Endothelial cell of hepatic sinusoid (primary cell): ENCODE measurements around the gene P3H2.

ENCODE experiments used
- in situ Hi-C: cut with HindIII; loops from 2 replicates; pipeline ENCODE4 v1.10.0; 2017; ENCODE audit warnings: low sequenced_read_pairs

Gene P3H2

GRCh38 chr3:190127195-190127594 is 6.5 kb upstream of the P3H2 start:
- in situ Hi-C loops = no loop called here

DNA sequence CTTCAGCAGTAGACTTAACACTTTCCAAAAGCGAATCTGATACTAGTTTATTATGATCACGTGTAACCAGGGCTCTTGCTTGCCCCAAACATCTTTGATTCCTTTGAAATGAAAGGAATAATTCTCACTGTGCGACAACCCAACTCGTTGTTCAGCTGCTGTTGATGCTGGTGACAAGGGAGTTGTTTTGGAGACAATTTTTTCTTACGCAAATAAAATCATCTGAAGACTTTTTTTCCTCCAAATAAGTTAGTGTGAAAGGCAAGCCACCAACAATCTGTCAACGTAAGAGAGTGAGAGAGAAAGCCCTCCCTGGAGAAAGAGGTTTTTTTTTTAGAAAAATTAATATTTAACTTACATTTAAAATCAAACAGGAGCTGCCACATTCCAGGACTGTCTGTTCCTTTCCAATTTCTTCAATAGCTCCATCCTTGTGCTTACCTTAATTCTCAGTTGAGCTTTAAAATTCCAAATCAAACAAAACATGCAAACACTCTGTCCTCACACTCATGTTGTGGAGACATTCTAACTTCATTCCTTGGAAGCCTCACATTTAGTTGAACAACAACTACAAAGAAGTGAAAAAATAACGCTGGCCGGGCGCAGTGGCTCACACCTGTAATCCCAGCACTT is 4.9 kb upstream of the P3H2 start:
- in situ Hi-C loops = no loop called here

GRCh38 chr3:190124067-190124466 is 3.4 kb upstream of the P3H2 start:
- in situ Hi-C loops = no loop called here

DNA sequence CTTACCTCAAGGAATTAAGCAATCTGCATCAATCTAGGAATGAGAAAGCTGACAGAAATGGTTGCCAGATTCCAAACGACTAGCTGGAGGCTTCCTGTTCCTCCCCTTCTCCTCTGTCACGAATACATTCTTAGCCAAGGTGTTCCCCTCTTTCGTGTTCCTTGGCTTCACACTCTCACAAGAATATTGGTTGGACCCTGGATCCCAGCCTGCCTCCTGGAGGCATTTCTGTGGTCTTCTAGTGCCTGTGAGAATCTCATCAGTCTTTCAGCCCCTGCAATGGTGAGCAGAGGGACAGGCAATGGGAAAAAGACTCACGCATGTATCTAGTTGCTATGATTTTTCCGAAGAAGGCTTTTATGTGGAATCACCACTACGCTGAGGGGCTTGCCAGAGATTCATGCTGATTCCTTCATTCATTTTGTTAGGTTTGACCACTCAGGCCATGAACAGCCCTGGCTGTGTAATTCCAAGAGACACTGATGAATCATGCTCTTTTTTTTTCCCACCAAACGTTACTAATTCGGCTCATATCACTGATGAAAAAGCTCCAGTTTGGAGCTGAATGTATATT is 1.6 kb upstream of the P3H2 start:
- in situ Hi-C loops = no loop called here

- in situ Hi-C loops = no loop called here
Observed at GRCh38 chr3:190121383-190121782, 686 bp upstream of the P3H2 start.

DNA sequence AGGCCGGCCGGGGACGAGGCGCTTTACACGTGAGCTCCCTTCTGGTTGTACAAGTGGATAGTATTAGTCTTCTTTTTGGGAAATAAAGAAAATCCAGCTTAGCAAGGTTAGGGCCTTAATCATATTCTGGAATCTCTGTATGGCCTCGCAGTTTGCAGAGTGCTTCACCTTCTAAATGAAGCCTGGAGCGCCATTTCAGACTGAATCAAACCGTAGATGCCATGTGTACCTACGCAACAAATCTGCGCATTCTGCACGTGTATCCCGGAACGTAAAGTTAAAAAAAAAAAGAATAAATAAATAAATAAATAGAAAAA is 322 bp upstream of the P3H2 start:
- in situ Hi-C loops = no loop called here

DNA sequence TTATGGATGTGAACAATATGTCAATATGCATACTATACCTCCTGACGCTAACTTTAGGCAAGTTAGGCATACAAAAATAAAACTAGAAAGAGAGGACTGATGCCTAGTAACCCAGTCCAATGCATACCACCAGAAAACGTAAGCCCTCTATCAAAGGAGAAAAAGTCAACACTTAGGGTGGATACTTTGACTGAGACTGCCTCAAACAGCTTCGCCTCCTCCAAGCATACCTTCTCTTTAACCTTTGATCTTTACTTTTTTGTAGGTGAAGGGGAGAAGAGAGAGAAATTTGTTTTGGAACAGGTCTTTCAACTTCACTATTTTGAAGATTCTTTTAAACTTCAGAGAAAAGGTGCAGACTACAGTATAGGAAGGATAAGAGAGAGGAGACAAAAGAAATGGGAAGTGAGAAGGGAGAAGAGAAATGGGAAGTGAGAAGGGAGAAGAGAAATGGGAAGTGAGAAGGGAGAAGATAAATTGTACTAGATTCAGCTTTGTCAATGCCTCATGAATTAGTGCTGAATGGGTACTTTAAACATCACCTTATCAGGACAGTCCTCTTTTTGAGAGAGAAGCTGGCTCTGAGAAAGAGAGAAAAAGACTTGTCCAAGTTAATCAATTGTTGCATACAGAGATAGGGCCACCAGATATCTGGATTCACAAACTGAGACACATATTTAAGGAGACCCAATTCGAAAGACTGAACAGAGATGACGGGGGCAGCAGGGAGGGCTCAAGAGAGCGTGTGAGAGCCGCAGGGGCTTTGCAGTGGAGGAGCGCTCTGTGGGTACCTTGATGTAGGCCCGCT is 1.0 kb downstream of the P3H2 start:
- in situ Hi-C loops = no loop called here

DNA sequence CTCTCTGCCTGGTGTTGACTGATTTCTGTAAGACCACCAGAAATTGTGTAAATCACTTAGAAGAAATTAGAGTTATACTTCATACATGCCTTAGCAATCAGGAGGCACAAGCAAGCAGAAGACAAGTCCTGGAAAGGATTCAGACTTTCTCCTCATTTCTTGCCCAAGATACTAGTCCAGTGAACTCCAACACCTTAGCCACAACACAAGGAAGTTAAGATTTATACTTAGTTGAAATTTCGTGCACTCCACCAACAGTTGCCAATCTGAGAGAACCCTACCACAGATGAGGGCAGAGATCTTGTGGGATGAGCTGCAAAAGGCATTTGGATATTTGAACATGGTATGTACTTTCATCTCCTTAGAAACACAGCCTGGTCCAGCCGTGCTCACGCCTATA is 2.3 kb downstream of the P3H2 start:
- in situ Hi-C loops = no loop called here

GRCh38 chr3:190117981-190118380 is 2.7 kb downstream of the P3H2 start:
- in situ Hi-C loops = no loop called here

- in situ Hi-C loops = no loop called here
Observed at GRCh38 chr3:190116551-190117067, 4.1 kb downstream of the P3H2 start.

DNA sequence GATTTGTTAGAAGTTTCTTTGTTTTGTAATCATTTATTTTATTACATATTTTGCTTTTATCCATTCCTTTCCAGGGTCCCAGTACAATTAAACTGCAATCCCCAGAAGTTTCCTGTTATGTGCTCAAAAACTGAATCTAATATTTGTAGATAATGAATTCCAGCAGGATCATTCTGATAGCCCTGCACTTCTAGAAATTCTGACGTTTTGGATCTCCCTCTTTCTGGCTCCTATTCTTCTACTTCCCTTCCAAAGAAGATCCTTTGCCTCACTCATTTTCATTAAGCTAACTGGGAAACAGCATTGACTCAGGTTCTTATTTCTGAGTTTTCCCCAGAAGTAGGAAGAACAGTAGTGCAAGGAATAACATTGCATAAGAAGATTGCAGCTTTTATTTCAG is 9.9 kb downstream of the P3H2 start:
- in situ Hi-C loops = loop anchor here (5.0 kb wide), 1 partner anchor 86 kb away; no protein-coding TSS in a partner anchor

DNA sequence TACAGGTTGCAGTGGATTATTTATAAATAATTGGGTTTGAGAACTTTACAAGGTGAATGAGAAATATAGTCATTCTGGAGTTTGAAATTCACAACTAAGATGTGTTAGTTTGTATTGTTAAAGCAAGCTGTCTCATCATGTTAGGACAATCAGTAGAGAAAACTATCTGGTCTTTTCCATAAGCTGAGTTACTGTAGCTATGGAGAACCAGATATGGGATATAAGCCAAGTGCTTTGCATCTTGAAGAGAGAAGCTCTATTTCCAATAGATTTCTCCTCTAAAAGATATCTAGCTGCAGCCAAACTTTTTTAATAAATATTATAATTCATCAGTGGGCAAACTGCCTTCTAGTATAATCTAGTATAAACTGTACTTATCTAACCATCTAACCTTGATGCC is 11.3 kb downstream of the P3H2 start:
- in situ Hi-C loops = no loop called here

- in situ Hi-C loops = no loop called here
Observed at GRCh38 chr3:190108804-190109203, 11.9 kb downstream of the P3H2 start.

DNA sequence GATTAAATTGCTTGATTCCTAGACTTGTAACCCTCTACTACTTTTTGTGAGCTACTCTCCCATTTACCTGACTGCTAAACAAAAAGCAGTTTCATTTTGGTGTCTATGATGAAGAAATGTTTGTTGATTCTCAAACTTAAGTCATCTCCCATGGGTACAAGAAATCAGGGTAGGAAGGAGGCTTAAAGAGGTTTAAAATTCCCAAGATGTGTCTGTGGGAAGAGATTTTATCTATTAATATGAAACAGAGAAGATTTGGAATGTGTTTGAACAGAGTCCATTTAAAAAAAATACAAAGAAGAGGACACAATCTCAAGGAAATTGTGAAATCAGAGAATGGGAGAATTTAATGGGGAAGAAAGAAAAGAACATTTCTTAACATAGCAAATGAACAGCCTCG is 14.8 kb downstream of the P3H2 start:
- in situ Hi-C loops = no loop called here

DNA sequence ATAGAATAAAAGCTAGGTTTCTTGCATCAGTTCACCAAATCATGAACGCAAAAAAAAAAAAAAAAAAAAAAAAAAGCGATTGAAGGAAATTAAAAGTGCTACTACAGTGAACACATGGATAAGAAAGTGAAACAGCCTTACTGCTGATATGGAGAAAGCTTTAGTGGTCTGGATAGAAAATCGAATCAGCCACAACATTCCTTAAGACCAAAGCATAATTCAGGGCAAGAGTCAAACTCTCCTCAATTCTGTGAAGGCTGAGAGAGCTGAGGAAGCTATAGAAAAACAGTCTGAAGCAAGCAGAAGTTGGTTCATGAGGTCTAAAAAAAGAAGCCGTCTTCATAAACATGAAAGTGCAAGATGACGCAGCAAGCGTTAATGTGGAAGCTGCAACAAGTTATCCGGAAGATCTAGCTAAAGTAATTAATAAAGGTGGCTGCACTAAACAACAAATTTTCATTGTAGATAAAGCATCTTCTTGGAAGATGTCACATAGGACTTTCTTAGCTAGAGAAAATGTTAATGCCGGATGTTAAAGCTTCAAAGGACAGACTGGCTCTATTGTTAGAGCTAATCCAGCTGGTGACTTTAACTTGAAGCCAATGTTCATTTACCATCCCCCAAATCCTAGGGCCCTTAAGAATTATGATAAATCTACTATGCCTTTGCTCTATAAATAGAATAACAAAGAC is 19.2 kb downstream of the P3H2 start:
- in situ Hi-C loops = no loop called here

DNA sequence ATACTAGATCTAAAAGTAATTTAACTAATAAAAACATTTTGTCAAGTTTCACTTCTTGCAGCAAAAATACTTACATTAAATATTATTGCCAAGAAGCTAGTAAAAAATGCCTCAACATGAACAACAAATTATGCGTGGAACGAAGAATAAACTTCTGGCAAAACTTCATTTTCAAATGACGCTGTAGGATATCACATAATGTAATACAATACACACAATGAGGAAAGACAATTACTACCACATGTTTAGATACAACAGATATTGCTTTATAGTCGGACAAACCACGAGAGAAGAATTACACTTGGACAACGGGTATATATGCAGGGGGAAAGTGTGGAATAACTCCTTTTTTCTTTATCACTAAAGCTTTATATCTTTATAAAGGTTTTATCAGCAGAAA is 21.6 kb downstream of the P3H2 start:
- in situ Hi-C loops = no loop called here

DNA sequence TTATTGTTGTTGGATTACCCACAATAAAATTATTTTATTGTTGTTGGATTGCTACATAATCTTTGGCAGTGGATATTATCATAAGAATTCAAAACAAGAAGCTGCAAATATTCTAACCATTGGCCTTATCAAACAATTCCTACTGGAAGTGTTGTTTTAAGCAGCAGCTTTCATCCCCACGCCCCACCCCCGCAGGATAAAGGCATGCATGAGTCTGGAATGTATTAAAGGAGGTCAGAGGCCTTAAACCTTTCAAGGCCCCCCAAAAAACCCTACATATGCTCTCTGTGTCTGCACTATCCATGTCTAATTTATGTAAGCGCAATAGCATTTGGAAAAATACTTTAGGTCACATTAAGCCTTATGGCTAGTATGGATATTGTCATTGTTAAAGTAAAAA is 23.1 kb downstream of the P3H2 start:
- in situ Hi-C loops = no loop called here

- in situ Hi-C loops = no loop called here
Observed at GRCh38 chr3:190097025-190097424, 23.7 kb downstream of the P3H2 start.

GRCh38 chr3:190096345-190096744 is 24.4 kb downstream of the P3H2 start:
- in situ Hi-C loops = no loop called here

- in situ Hi-C loops = no loop called here
Observed at GRCh38 chr3:190094160-190094718, 26.5 kb downstream of the P3H2 start.

GRCh38 chr3:190092250-190092649 is 28.4 kb downstream of the P3H2 start:
- in situ Hi-C loops = no loop called here
